Measurements from ENCODE around the gene PTPN6.

DNA sequence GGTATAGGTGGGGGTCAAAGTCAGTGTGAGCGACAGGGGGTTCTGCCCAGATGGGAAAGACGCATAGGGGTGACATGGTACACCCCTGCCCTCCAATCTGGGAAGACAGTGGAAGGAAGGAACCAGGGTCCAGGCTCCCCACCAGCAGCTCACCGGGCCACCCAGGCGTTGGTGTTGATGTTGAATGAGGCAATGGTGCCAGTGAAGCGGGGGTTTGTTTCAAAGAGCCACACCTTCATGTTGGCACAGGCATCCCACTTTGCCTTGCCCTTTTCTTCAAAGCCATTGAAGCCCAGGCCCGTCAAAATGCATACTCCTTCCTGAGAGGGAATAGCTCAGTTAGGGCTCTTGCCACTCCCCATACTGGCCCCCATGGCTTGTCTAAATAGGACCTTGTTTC is 27.0 kb downstream of the PTPN6 start:
- TF ChIP-seq, protein P1, sequence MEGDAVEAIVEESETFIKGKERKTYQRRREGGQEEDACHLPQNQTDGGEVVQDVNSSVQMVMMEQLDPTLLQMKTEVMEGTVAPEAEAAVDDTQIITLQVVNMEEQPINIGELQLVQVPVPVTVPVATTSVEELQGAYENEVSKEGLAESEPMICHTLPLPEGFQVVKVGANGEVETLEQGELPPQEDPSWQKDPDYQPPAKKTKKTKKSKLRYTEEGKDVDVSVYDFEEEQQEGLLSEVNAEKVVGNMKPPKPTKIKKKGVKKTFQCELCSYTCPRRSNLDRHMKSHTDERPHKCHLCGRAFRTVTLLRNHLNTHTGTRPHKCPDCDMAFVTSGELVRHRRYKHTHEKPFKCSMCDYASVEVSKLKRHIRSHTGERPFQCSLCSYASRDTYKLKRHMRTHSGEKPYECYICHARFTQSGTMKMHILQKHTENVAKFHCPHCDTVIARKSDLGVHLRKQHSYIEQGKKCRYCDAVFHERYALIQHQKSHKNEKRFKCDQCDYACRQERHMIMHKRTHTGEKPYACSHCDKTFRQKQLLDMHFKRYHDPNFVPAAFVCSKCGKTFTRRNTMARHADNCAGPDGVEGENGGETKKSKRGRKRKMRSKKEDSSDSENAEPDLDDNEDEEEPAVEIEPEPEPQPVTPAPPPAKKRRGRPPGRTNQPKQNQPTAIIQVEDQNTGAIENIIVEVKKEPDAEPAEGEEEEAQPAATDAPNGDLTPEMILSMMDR (IDR thresholded peaks at IDR 0.05), result no peak
- TF ChIP-seq POLR2A (IDR thresholded peaks at IDR 0.05) (no peak), EP300 (IDR thresholded peaks at IDR 0.05) (no peak)

All from tibial nerve (tissue), 4 donors.